ENCODE measurements around the gene DDX3X.
"Not testable (repeated sequence)": the region's sequence is repeated elsewhere in the genome, so short reads cannot be mapped to it uniquely, and the experiment has no call there.

The DDX3X gene

DNA sequence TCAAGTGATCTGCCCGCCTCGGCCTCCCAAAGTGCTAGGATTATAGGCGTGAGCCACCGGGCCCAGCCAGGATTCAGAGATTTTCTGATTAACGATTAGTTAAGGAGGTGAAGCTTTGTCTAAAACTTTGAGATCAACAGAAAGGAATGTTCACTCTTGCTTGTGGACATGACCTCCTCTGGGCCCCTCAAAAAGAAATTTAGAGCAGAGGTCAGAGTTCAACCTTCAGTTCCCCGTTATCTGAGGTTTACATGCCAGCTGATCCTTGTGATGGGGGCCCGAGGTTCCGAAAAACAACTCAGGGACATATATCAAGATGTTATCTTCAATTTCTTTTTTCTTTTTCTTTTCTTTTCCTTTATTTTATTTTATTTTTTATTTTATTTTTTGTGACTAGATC lies 54.6 kb downstream of the DDX3X start:
- no CpG with 5 or more reads among the region's 8 CpGs for WGBS (ENCODE audit: extremely low coverage, insufficient coverage, low lambda C conversion rate)
- H3K9ac ChIP-seq (ENCODE audit: low read length): no peak overlapping the region
- no peaks in the 10 kb centered on the region for H3K79me1 ChIP-seq (ENCODE audit: low read length)
- H2BK120ac ChIP-seq (ENCODE audit: low read depth, low read length): no peak overlapping the region
- no peaks in the 10 kb centered on the region for H3K27me3 ChIP-seq (ENCODE audit: insufficient read depth, low read length, poor library complexity)
- H3K18ac ChIP-seq (ENCODE audit: low read length): no peak overlapping the region
- no peak overlapping the region for H2AK5ac ChIP-seq (ENCODE audit: low read length)
- H3K4me1 ChIP-seq (ENCODE audit: control insufficient read depth, low read depth, low read length): no peaks in the 10 kb centered on the region
- no peak overlapping the region for H3K23ac ChIP-seq (ENCODE audit: low read length)
- no peak overlapping the region for H3K4me2 ChIP-seq (ENCODE audit: low read length)
- no peak overlapping the region for H3K27ac ChIP-seq (ENCODE audit: low read depth, low read length)
- H4K8ac ChIP-seq (ENCODE audit: low read depth, low read length): no peak overlapping the region
- no peak overlapping the region for H2BK15ac ChIP-seq (replicated peaks; ENCODE audit: low read depth)
- H2BK5ac ChIP-seq (ENCODE audit: low read length): no peak overlapping the region
- no peaks in the 10 kb centered on the region for H3K79me2 ChIP-seq (ENCODE audit: control insufficient read depth, insufficient read depth, low read length)
- no peak overlapping the region for H3K56ac ChIP-seq (ENCODE audit: low read length)
- H4K5ac ChIP-seq (ENCODE audit: low read length): no peak overlapping the region
- no peak overlapping the region for H3K4me3 ChIP-seq (ENCODE audit: low read length)
- no peak overlapping the region for H3K4ac ChIP-seq (ENCODE audit: low read depth, low read length)
- no peak for DNase-seq
- no peaks in the 10 kb centered on the region for H3K36me3 ChIP-seq (ENCODE audit: control insufficient read depth, insufficient read depth, low read length)

DNA sequence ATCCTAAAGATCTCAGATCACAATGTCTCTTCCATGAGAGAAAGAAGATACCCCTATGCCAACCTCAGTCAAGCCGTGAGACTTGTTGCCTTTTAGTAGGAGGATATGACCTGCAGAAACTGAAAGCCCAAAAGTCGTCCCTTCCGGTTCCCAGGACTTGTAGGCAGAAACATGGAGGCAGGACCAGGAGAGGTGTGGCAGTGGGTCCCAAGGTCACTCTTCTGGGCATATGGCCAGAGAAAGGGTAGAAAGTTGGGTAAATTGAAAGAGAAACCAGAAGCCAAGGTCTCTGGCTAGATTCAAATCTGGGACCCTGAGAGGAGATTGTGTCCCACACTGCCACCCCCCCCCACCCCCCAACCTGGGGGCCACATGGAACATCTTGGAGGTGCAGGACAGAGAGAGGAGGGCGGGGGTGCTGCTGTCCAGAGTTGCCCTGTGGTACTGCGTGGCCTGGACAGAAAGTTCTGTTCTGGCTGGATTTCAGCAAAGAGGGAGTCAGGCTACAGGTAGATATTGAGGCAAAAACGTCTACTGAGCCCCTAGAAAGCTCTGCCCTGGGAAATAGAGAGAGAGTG lies 55.4 kb downstream of the DDX3X start:
- H3K79me1 ChIP-seq (ENCODE audit: low read length): no peaks in the 10 kb centered on the region
- H3K4me2 ChIP-seq (ENCODE audit: low read length): no peak overlapping the region
- no peak overlapping the region for H3K4ac ChIP-seq (ENCODE audit: low read depth, low read length)
- no peak overlapping the region for H2AK5ac ChIP-seq (ENCODE audit: low read length)
- no peak overlapping the region for H3K4me3 ChIP-seq (ENCODE audit: low read length)
- H3K79me2 ChIP-seq (ENCODE audit: control insufficient read depth, insufficient read depth, low read length): no peaks in the 10 kb centered on the region
- H3K4me1 ChIP-seq (ENCODE audit: control insufficient read depth, low read depth, low read length): no peaks in the 10 kb centered on the region
- H3K23ac ChIP-seq (ENCODE audit: low read length): no peak overlapping the region
- no peak for DNase-seq
- no peak overlapping the region for H3K56ac ChIP-seq (ENCODE audit: low read length)
- H3K27me3 ChIP-seq (ENCODE audit: insufficient read depth, low read length, poor library complexity): no peaks in the 10 kb centered on the region
- no peak overlapping the region for H2BK5ac ChIP-seq (ENCODE audit: low read length)
- no peaks in the 10 kb centered on the region for H3K36me3 ChIP-seq (ENCODE audit: control insufficient read depth, insufficient read depth, low read length)
- no peak overlapping the region for H2BK15ac ChIP-seq (replicated peaks; ENCODE audit: low read depth)
- WGBS (ENCODE audit: extremely low coverage, insufficient coverage, low lambda C conversion rate): no CpG with 5 or more reads among the region's 6 CpGs
- H3K18ac ChIP-seq (ENCODE audit: low read length): no peak overlapping the region
- no peak overlapping the region for H4K8ac ChIP-seq (ENCODE audit: low read depth, low read length)
- no peak overlapping the region for H3K27ac ChIP-seq (ENCODE audit: low read depth, low read length)
- no peak overlapping the region for H2BK120ac ChIP-seq (ENCODE audit: low read depth, low read length)
- no peak overlapping the region for H4K5ac ChIP-seq (ENCODE audit: low read length)
- H3K9ac ChIP-seq (ENCODE audit: low read length): no peak overlapping the region

GRCh38 chrX:41390576-41390975 lies 56.6 kb downstream of the DDX3X start:
- H2BK120ac ChIP-seq (ENCODE audit: low read depth, low read length); H3K36me3 ChIP-seq (ENCODE audit: control insufficient read depth, insufficient read depth, low read length); H4K5ac ChIP-seq (ENCODE audit: low read length); H3K27me3 ChIP-seq (ENCODE audit: insufficient read depth, low read length, poor library complexity); H3K4me3 ChIP-seq (ENCODE audit: low read length); H3K4me2 ChIP-seq (ENCODE audit: low read length); H3K18ac ChIP-seq (ENCODE audit: low read length); H3K4me1 ChIP-seq (ENCODE audit: control insufficient read depth, low read depth, low read length); H3K79me1 ChIP-seq (ENCODE audit: low read length); H3K23ac ChIP-seq (ENCODE audit: low read length); H3K27ac ChIP-seq (ENCODE audit: low read depth, low read length); H2AK5ac ChIP-seq (ENCODE audit: low read length); H2BK5ac ChIP-seq (ENCODE audit: low read length); H2BK15ac ChIP-seq (replicated peaks; ENCODE audit: low read depth); H3K9ac ChIP-seq (ENCODE audit: low read length); H3K56ac ChIP-seq (ENCODE audit: low read length); H4K8ac ChIP-seq (ENCODE audit: low read depth, low read length); H3K79me2 ChIP-seq (ENCODE audit: control insufficient read depth, insufficient read depth, low read length); H3K4ac ChIP-seq (ENCODE audit: low read depth, low read length); DNase-seq: not testable (repeated sequence)
- WGBS (ENCODE audit: extremely low coverage, insufficient coverage, low lambda C conversion rate): no CpG with 5 or more reads among the region's 7 CpGs

DNA sequence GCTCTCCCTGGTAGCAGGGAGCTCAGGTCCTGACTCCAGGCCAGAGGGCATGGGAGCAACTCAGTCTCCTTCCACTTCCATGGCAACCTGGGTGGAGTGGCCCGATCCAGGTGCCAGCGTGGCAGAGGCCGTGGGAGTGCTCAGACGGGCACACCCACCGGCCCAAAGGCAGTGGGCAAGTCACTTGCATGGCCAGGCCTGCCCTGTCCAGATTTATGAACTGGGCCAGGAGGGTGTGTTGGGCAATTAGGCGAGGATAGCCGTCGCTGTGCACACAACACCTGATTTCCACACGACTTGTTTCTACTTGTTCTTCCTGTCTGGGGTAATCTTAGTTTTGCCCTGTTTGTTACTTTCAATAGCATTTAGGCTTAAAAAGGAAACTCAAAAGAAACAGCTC lies 57.6 kb downstream of the DDX3X start:
- no peak overlapping the region for H3K27ac ChIP-seq (ENCODE audit: low read depth, low read length)
- H3K79me1 ChIP-seq (ENCODE audit: low read length): no peaks in the 10 kb centered on the region
- H3K9ac ChIP-seq (ENCODE audit: low read length): no peak overlapping the region
- H3K56ac ChIP-seq (ENCODE audit: low read length): no peak overlapping the region
- H2AK5ac ChIP-seq (ENCODE audit: low read length): no peak overlapping the region
- no peaks in the 10 kb centered on the region for H3K36me3 ChIP-seq (ENCODE audit: control insufficient read depth, insufficient read depth, low read length)
- H3K27me3 ChIP-seq (ENCODE audit: insufficient read depth, low read length, poor library complexity): no peaks in the 10 kb centered on the region
- H3K4me3 ChIP-seq (ENCODE audit: low read length): no peak overlapping the region
- H4K8ac ChIP-seq (ENCODE audit: low read depth, low read length): no peak overlapping the region
- no peak overlapping the region for H4K5ac ChIP-seq (ENCODE audit: low read length)
- no peaks in the 10 kb centered on the region for H3K4me1 ChIP-seq (ENCODE audit: control insufficient read depth, low read depth, low read length)
- H3K79me2 ChIP-seq (ENCODE audit: control insufficient read depth, insufficient read depth, low read length): no peaks in the 10 kb centered on the region
- H3K18ac ChIP-seq (ENCODE audit: low read length): no peak overlapping the region
- DNase-seq: no peak
- no peak overlapping the region for H2BK120ac ChIP-seq (ENCODE audit: low read depth, low read length)
- no peak overlapping the region for H3K4ac ChIP-seq (ENCODE audit: low read depth, low read length)
- H3K4me2 ChIP-seq (ENCODE audit: low read length): no peak overlapping the region
- no peak overlapping the region for H3K23ac ChIP-seq (ENCODE audit: low read length)
- H2BK5ac ChIP-seq (ENCODE audit: low read length): no peak overlapping the region
- no peak overlapping the region for H2BK15ac ChIP-seq (replicated peaks; ENCODE audit: low read depth)
- no CpG with 5 or more reads among the region's 9 CpGs for WGBS (ENCODE audit: extremely low coverage, insufficient coverage, low lambda C conversion rate)

GRCh38 chrX:41394293-41394692 lies 60.3 kb downstream of the DDX3X start:
- no peak overlapping the region for H3K56ac ChIP-seq (ENCODE audit: low read length)
- no CpG with 5 or more reads among the region's 8 CpGs for WGBS (ENCODE audit: extremely low coverage, insufficient coverage, low lambda C conversion rate)
- H3K9ac ChIP-seq (ENCODE audit: low read length): no peak overlapping the region
- no peak overlapping the region for H3K23ac ChIP-seq (ENCODE audit: low read length)
- H4K5ac ChIP-seq (ENCODE audit: low read length): no peak overlapping the region
- H3K18ac ChIP-seq (ENCODE audit: low read length): no peak overlapping the region
- no peak overlapping the region for H3K4me2 ChIP-seq (ENCODE audit: low read length)
- no peaks in the 10 kb centered on the region for H3K36me3 ChIP-seq (ENCODE audit: control insufficient read depth, insufficient read depth, low read length)
- no peaks in the 10 kb centered on the region for H3K79me2 ChIP-seq (ENCODE audit: control insufficient read depth, insufficient read depth, low read length)
- H4K8ac ChIP-seq (ENCODE audit: low read depth, low read length): no peak overlapping the region
- no peak overlapping the region for H3K4ac ChIP-seq (ENCODE audit: low read depth, low read length)
- no peak overlapping the region for H2BK15ac ChIP-seq (replicated peaks; ENCODE audit: low read depth)
- no peaks in the 10 kb centered on the region for H3K79me1 ChIP-seq (ENCODE audit: low read length)
- H3K27ac ChIP-seq (ENCODE audit: low read depth, low read length): no peak overlapping the region
- H2BK120ac ChIP-seq (ENCODE audit: low read depth, low read length): no peak overlapping the region
- no peaks in the 10 kb centered on the region for H3K4me1 ChIP-seq (ENCODE audit: control insufficient read depth, low read depth, low read length)
- no peaks in the 10 kb centered on the region for H3K27me3 ChIP-seq (ENCODE audit: insufficient read depth, low read length, poor library complexity)
- H2BK5ac ChIP-seq (ENCODE audit: low read length): no peak overlapping the region
- no peak overlapping the region for H3K4me3 ChIP-seq (ENCODE audit: low read length)
- H2AK5ac ChIP-seq (ENCODE audit: low read length): no peak overlapping the region
- DNase-seq: no peak

- H3K4me3 ChIP-seq (ENCODE audit: low read length): no peak overlapping the region
- no peak overlapping the region for H3K4me2 ChIP-seq (ENCODE audit: low read length)
- no peaks in the 10 kb centered on the region for H3K79me2 ChIP-seq (ENCODE audit: control insufficient read depth, insufficient read depth, low read length)
- H4K8ac ChIP-seq (ENCODE audit: low read depth, low read length): no peak overlapping the region
- no peaks in the 10 kb centered on the region for H3K36me3 ChIP-seq (ENCODE audit: control insufficient read depth, insufficient read depth, low read length)
- H3K27ac ChIP-seq (ENCODE audit: low read depth, low read length): no peak overlapping the region
- H3K9ac ChIP-seq (ENCODE audit: low read length): no peak overlapping the region
- DNase-seq: no peak
- H3K18ac ChIP-seq (ENCODE audit: low read length): no peak overlapping the region
- H3K4me1 ChIP-seq (ENCODE audit: control insufficient read depth, low read depth, low read length): no peaks in the 10 kb centered on the region
- no peaks in the 10 kb centered on the region for H3K27me3 ChIP-seq (ENCODE audit: insufficient read depth, low read length, poor library complexity)
- no peak overlapping the region for H4K5ac ChIP-seq (ENCODE audit: low read length)
- no peak overlapping the region for H2AK5ac ChIP-seq (ENCODE audit: low read length)
- no peak overlapping the region for H3K23ac ChIP-seq (ENCODE audit: low read length)
- no CpG with 5 or more reads among the region's 3 CpGs for WGBS (ENCODE audit: extremely low coverage, insufficient coverage, low lambda C conversion rate)
- no peak overlapping the region for H2BK120ac ChIP-seq (ENCODE audit: low read depth, low read length)
- H3K79me1 ChIP-seq (ENCODE audit: low read length): no peaks in the 10 kb centered on the region
- no peak overlapping the region for H3K56ac ChIP-seq (ENCODE audit: low read length)
- no peak overlapping the region for H2BK5ac ChIP-seq (ENCODE audit: low read length)
- H3K4ac ChIP-seq (ENCODE audit: low read depth, low read length): no peak overlapping the region
- no peak overlapping the region for H2BK15ac ChIP-seq (replicated peaks; ENCODE audit: low read depth)
Measured at GRCh38 chrX:41397219-41397618, 63.3 kb downstream of the DDX3X start.

Measured in mesendoderm (in vitro differentiated cells).